Epithelial cell of proximal tubule (primary cell): ENCODE results near the gene SH3TC1. TPM values are rescaled to one million over a fixed set of nuclear protein-coding genes. Genes with fewer than 3 reads are reported as not detected.

ENCODE experiments used
- DNase-seq: peaks from one replicate; pipeline ENCODE4 v3.0.0-alpha.2; 2011; ENCODE audit warnings: low read depth
- H3K4me3 ChIP-seq: 2 replicates; pipeline ENCODE4 v1.5.1; 2011; ENCODE audit warnings: low read depth, mild to moderate bottlenecking, low read length
- CTCF ChIP-seq: conservative IDR thresholded peaks from 2 replicates; pipeline ENCODE4 v1.5.1; 2012; ENCODE audit warnings: low read depth, mild to moderate bottlenecking, low read length
- total RNA-seq: library from RNA; depleted of rRNA; stranded (reverse); fragments of >200 nt; gene quantifications from 2 replicates; pipeline ENCODE4 v1.2.3, GENCODE V29; 2015

Gene SH3TC1
- total RNA-seq, 1 donor from 2014 or later = 8.6 TPM

GRCh38 chr4:8225706-8226443 lies 26.8 kb downstream of the SH3TC1 start:
- DNase-seq = no peak
- H3K4me3 ChIP-seq = no peak overlapping the region
- TF ChIP-seq CTCF = no peak

- no peak for TF ChIP-seq CTCF
- H3K4me3 ChIP-seq = no peak overlapping the region
- no peak for DNase-seq
Observed at GRCh38 chr4:8227201-8227770, 28.2 kb downstream of the SH3TC1 start.

- no peak for TF ChIP-seq CTCF
- H3K4me3 ChIP-seq = no peak overlapping the region
- DNase-seq = no peak
Observed at GRCh38 chr4:8227771-8228318, 28.8 kb downstream of the SH3TC1 start.

GRCh38 chr4:8228319-8229250 lies 29.5 kb downstream of the SH3TC1 start:
- TF ChIP-seq CTCF = peak; percentile 2
- peak; percentile 49 for DNase-seq
- no peak overlapping the region for H3K4me3 ChIP-seq

GRCh38 chr4:8229331-8229975 lies 30.4 kb downstream of the SH3TC1 start:
- DNase-seq = no peak
- TF ChIP-seq CTCF = no peak

GRCh38 chr4:8230033-8230432 lies 30.9 kb downstream of the SH3TC1 start:
- no peak for DNase-seq
- TF ChIP-seq CTCF = no peak
- H3K4me3 ChIP-seq = no peak overlapping the region

More at GRCh38 chr4:8229331-8229975, 30.4 kb downstream of the SH3TC1 start:
- H3K4me3 ChIP-seq = no peak overlapping the region
